ENCODE data around the gene IER2. TPM values are rescaled to one million over a fixed set of nuclear protein-coding genes. Genes with fewer than 3 reads are reported as not detected.

IER2 gene
- total RNA-seq, 1 donor from 2014 or later: 152 TPM

- Histone ChIP-seq H3K4me3 (no peak overlapping the region), H3K27me3 (no peaks in the 10 kb centered on the region), H3K9me3 (no peaks in the 10 kb centered on the region), H3K36me3 (no peaks in the 10 kb centered on the region), H3K4me1 (peaks cover 55% of the 10 kb centered on the region), H3K27ac (no peak overlapping the region)
- intact Hi-C loops (cut with DNase I): no loop called here
- no peak for DNase-seq (ENCODE audit: extremely low spot score in 2 of 2)
- TF ChIP-seq POLR2A (IDR thresholded peaks at IDR 0.05) (no peak), CTCF (IDR thresholded peaks at IDR 0.05) (no peak), POLR2AphosphoS5 (IDR thresholded peaks at IDR 0.05; ENCODE audit: insufficient read depth in 1 of 2, low read depth in 1 of 2) (no peak)
These were observed 30.2 kb upstream of the IER2 start for GRCh38 chr19:13120031-13120430.

- H3K36me3 ChIP-seq: no peaks in the 10 kb centered on the region
- H3K4me1 ChIP-seq: peaks cover 47% of the 10 kb centered on the region
These were observed 29.4 kb upstream of the IER2 start for GRCh38 chr19:13120817-13121216.

GRCh38 chr19:13121551-13122274 lies 28.5 kb upstream of the IER2 start:
- DNase-seq (ENCODE audit: extremely low spot score in 2 of 2): no peak
- no peak for TF ChIP-seq POLR2AphosphoS5 (IDR thresholded peaks at IDR 0.05; ENCODE audit: insufficient read depth in 1 of 2, low read depth in 1 of 2)
- TF ChIP-seq CTCF (IDR thresholded peaks at IDR 0.05): no peak
- TF ChIP-seq POLR2A (IDR thresholded peaks at IDR 0.05): no peak
- no peak overlapping the region for H3K4me3 ChIP-seq
- intact Hi-C loops (cut with DNase I): no loop called here
- no peaks in the 10 kb centered on the region for H3K36me3 ChIP-seq
- H3K27ac ChIP-seq: no peak overlapping the region
- H3K9me3 ChIP-seq: no peaks in the 10 kb centered on the region
- H3K4me1 ChIP-seq: peaks cover 42% of the 10 kb centered on the region
- no peaks in the 10 kb centered on the region for H3K27me3 ChIP-seq

More at GRCh38 chr19:13120817-13121216, 29.4 kb upstream of the IER2 start:
- DNase-seq (ENCODE audit: extremely low spot score in 2 of 2): no peak
- H3K27ac ChIP-seq: no peak overlapping the region
- H3K9me3 ChIP-seq: no peaks in the 10 kb centered on the region
- no peak overlapping the region for H3K4me3 ChIP-seq
- no peaks in the 10 kb centered on the region for H3K27me3 ChIP-seq
- TF ChIP-seq CTCF (IDR thresholded peaks at IDR 0.05): no peak
- no peak for TF ChIP-seq POLR2A (IDR thresholded peaks at IDR 0.05)
- intact Hi-C loops (cut with DNase I): no loop called here

GRCh38 chr19:13122275-13122878 lies 27.8 kb upstream of the IER2 start:
- Histone ChIP-seq H3K9me3 (no peaks in the 10 kb centered on the region), H3K27ac (no peak overlapping the region), H3K4me3 (no peak overlapping the region), H3K36me3 (no peaks in the 10 kb centered on the region), H3K27me3 (no peaks in the 10 kb centered on the region), H3K4me1 (peaks cover 35% of the 10 kb centered on the region)
- intact Hi-C loops (cut with DNase I): no loop called here
- no peak for TF ChIP-seq POLR2A (IDR thresholded peaks at IDR 0.05)
- no peak for TF ChIP-seq CTCF (IDR thresholded peaks at IDR 0.05)
- TF ChIP-seq POLR2AphosphoS5 (IDR thresholded peaks at IDR 0.05; ENCODE audit: insufficient read depth in 1 of 2, low read depth in 1 of 2): no peak
- DNase-seq (ENCODE audit: extremely low spot score in 2 of 2): no peak

All from vagina (tissue), 2 donors.